Esophagus squamous epithelium (tissue), 4 donors: ENCODE data around the gene BGN.

Experiments used
- POLR2A ChIP-seq, 4 donors: fragments of 450-650 bp; IDR thresholded peaks; one replicate each; pipeline ENCODE4 v1.6.1; 2017; ENCODE audit warnings: antibody characterized with exemption in 4 of 4, mild to moderate bottlenecking in 4 of 4, moderate library complexity in 3 of 4
- TF ChIP-seq, protein P1 (sequence below), 6 experiments: fragments of 450-650 bp in 4 of 6; fragments of 200-600 bp in 2 of 6; sonication (generic) in 2 of 6; IDR thresholded peaks; one replicate each; pipeline ENCODE4 v1.5.1; 2016 to 2019; ENCODE audit warnings: antibody characterized with exemption in 6 of 6, mild to moderate bottlenecking in 4 of 6, moderate library complexity in 4 of 6

DNA sequence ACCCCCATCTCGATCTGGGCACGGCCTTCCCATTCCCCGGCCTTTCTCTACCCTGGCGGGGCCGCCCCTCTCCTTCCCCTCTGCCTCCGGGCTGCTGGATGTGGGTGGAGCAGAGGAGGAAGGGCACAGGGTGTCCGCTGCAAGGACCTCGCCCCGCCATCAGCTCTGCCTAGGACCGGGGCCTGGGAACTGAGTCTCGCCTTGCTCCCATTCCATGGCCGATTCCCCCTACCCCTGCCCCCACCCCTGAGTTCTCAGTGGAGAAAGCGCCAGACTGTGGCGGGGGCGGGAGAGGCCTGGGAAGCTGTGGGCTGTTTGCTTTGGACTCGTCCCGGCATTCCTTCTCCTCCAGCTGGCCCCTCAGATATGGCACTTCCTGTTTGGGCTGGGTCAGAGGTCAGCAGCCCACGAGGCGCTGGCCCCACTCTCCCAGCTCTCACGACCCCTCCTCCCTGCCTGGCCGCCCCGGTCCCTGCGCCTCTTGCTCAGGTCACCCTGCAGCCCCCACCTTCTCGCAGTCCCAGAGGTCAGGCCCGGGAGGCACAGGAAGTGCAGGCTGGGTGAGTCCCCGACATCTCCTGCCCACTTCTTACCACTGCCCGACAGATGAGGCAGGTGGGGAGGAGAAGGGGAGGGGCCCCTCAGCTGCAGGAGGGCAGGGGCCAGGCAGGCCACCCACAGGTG is 6.4 kb upstream of the BGN start:
- TF ChIP-seq, protein P1, sequence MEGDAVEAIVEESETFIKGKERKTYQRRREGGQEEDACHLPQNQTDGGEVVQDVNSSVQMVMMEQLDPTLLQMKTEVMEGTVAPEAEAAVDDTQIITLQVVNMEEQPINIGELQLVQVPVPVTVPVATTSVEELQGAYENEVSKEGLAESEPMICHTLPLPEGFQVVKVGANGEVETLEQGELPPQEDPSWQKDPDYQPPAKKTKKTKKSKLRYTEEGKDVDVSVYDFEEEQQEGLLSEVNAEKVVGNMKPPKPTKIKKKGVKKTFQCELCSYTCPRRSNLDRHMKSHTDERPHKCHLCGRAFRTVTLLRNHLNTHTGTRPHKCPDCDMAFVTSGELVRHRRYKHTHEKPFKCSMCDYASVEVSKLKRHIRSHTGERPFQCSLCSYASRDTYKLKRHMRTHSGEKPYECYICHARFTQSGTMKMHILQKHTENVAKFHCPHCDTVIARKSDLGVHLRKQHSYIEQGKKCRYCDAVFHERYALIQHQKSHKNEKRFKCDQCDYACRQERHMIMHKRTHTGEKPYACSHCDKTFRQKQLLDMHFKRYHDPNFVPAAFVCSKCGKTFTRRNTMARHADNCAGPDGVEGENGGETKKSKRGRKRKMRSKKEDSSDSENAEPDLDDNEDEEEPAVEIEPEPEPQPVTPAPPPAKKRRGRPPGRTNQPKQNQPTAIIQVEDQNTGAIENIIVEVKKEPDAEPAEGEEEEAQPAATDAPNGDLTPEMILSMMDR (IDR thresholded peaks at IDR 0.05): no peak
- TF ChIP-seq POLR2A (IDR thresholded peaks at IDR 0.05): no peak
